Stimulated activated naive B cell treated with anti-CD40 and anti-IgM and Interleukin-4, amounts not matched to agents 10 μg/mL and 1 μg/mL and 100 μg/mL, for 72 hours (primary cell): ENCODE data around the gene BIN2.

ENCODE experiments used
- ATAC-seq, 2 donors: fragments of 150-1000 bp; cut with Tn5 transposase; replicated peaks; 2 replicates each; pipeline ENCODE4 v1.10.0; 2021; ENCODE audit warnings: moderate library complexity in 1 of 2
- DNase-seq: peaks from one replicate; pipeline ENCODE4 v3.0.0; 2021
- H3K27ac Mint-ChIP-seq: one replicate; pipeline ENCODE4 v1.8.0; 2022; ENCODE audit warnings: mild to moderate bottlenecking, mixed read lengths
- H3K27me3 Mint-ChIP-seq, 2 donors: one replicate each; pipeline ENCODE4 v1.8.0; 2022; ENCODE audit warnings: mixed read lengths in 2 of 2
- H3K36me3 Mint-ChIP-seq, 2 donors: one replicate each; pipeline ENCODE4 v1.8.0; 2022; ENCODE audit warnings: mixed read lengths in 2 of 2, mild to moderate bottlenecking in 1 of 2
- H3K4me1 Mint-ChIP-seq, 2 donors: one replicate each; pipeline ENCODE4 v1.8.0; 2022; ENCODE audit warnings: mixed read lengths in 2 of 2, mild to moderate bottlenecking in 1 of 2
- H3K4me3 Mint-ChIP-seq, 2 donors: one replicate each; pipeline ENCODE4 v1.8.0; 2022; ENCODE audit warnings: mild to moderate bottlenecking in 2 of 2, mixed read lengths in 2 of 2, moderate library complexity in 1 of 2
- H3K9me3 Mint-ChIP-seq, 2 donors: one replicate each; pipeline ENCODE4 v1.8.0; 2022; ENCODE audit warnings: mixed read lengths in 2 of 2, mild to moderate bottlenecking in 1 of 2

Gene BIN2

DNA sequence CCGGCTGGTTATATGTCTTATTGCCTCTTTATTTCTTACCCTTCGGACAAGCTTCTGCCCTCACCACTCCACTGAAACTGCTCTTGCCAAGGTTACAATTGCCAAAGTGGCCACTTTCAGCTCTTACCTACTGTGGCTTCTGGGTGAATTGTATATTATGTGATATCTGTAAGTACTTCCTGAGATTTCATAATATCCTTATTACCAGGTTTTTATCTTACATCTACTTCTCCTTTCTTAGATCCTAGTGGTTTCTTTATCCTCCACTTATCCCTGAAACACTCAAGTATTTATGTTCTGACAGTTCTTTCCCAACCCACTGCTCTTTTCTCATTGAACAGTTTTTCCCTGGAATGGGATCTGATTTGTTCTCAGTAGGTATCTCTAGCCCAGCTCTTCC lies 12.0 kb upstream of the BIN2 start:
- Mint-ChIP-seq H3K36me3 (no peaks in the 10 kb centered on the region), H3K4me1 (peaks cover 1 to 3% of the 10 kb centered on the region in 2 donors), H3K4me3 (no peak overlapping the region), H3K9me3 (no peaks in the 10 kb centered on the region), H3K27ac (no peak overlapping the region), H3K27me3 (peaks cover 0 to 13% of the 10 kb centered on the region in 2 donors)
- no peak for ATAC-seq
- no peak for DNase-seq

DNA sequence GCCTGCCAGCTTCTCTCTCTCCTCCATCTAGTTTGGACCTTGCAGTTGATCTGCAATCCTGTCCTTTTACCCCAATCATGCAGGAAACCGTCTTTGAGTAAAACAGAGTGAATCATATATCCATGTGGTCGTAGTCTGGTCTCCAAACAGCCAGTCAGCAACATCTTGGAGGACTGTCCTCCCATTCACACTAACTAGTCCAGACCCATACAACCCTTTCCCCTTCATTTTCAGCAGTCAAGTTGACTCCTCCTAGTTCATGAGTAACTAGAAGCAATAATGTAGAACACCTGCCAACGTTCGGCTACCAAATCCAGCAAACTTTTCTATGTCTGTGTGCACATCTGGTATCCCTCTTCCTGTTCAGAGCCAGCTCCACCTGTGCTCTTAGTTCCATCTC lies 10.8 kb upstream of the BIN2 start:
- Mint-ChIP-seq H3K9me3 (no peaks in the 10 kb centered on the region), H3K4me1 (peaks cover 5 to 6% of the 10 kb centered on the region in 2 donors), H3K27me3 (peaks cover 0 to 13% of the 10 kb centered on the region in 2 donors), H3K4me3 (no peak overlapping the region), H3K36me3 (no peaks in the 10 kb centered on the region), H3K27ac (no peak overlapping the region)
- DNase-seq, result no peak
- no peak for ATAC-seq

DNA sequence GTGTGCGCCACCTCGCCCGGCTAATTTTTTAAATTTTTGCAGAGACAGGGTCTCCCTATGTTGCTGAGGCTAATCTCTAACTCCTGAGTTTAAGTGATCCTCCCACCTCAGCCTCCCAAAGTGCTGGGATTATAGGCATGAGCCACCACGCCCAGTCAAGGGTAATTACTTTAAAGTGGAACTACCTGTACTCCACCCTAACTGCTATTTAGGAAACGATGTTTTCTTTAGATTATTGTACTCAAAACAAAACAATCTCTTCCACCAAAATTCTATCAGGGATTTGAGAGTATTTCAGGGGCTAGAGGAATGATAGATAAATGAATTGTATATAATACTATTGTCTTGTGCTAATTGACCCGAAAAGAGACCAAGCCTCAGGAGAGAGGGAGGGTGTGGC lies 9.6 kb upstream of the BIN2 start:
- Mint-ChIP-seq H3K4me3 (no peak overlapping the region), H3K27me3 (peaks cover 0 to 13% of the 10 kb centered on the region in 2 donors), H3K4me1 (peaks cover 12 to 15% of the 10 kb centered on the region in 2 donors), H3K27ac (no peak overlapping the region), H3K9me3 (no peaks in the 10 kb centered on the region), H3K36me3 (no peaks in the 10 kb centered on the region)
- ATAC-seq (no peak), DNase-seq (no peak)

DNA sequence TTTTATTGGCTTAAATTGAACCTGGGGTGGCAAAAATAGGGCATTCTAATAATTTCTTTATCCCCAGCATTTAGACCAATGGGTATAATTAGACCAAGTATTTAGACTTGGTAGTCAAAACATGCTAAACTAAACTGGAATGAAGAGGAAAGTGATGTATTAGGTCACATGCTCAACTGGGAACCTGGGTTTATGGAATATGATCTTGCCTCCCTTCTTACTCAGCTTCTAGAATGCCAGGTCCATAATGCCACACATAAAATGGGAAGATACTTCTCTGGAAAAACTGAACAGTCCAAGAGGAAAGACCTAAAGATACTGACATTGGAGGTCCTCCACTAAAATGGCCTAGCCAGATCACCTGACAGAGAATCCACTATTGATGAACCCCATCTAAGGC lies 6.2 kb upstream of the BIN2 start:
- Mint-ChIP-seq H3K36me3 (no peaks in the 10 kb centered on the region), H3K27ac (no peak overlapping the region), H3K4me1 (peaks cover 26 to 39% of the 10 kb centered on the region in 2 donors), H3K9me3 (no peaks in the 10 kb centered on the region), H3K4me3 (no peak overlapping the region), H3K27me3 (peaks cover 0 to 7% of the 10 kb centered on the region in 2 donors)
- DNase-seq (no peak), ATAC-seq (no peak)

- Mint-ChIP-seq H3K4me3 (no peak overlapping the region), H3K27ac (no peak overlapping the region), H3K36me3 (no peaks in the 10 kb centered on the region), H3K4me1 (peaks cover 28 to 44% of the 10 kb centered on the region in 2 donors), H3K9me3 (no peaks in the 10 kb centered on the region), H3K27me3 (peaks cover 0 to 3% of the 10 kb centered on the region in 2 donors)
- DNase-seq (no peak), ATAC-seq (no peak)
These were observed 5.8 kb upstream of the BIN2 start for GRCh38 chr12:51329742-51330141.

GRCh38 chr12:51328587-51328986 lies 4.6 kb upstream of the BIN2 start:
- no peak for DNase-seq
- no peak overlapping the region for H3K4me3 Mint-ChIP-seq
- no peak for ATAC-seq
- H3K27ac Mint-ChIP-seq, result no peak overlapping the region
- H3K36me3 Mint-ChIP-seq, result no peaks in the 10 kb centered on the region
- H3K4me1 Mint-ChIP-seq, result peaks cover 29 to 45% of the 10 kb centered on the region in 2 donors
- H3K27me3 Mint-ChIP-seq, result no peaks in the 10 kb centered on the region
- H3K9me3 Mint-ChIP-seq, result no peaks in the 10 kb centered on the region

GRCh38 chr12:51326698-51327439 lies 2.9 kb upstream of the BIN2 start:
- DNase-seq (peak; percentile 32), ATAC-seq (peak; percentile 64 to 66)
- H3K4me3 Mint-ChIP-seq, result peak overlapping the region; percentile 35 to 52
- H3K9me3 Mint-ChIP-seq, result no peaks in the 10 kb centered on the region
- peaks cover 42 to 61% of the 10 kb centered on the region in 2 donors for H3K4me1 Mint-ChIP-seq
- H3K27ac Mint-ChIP-seq, result peak overlapping the region; percentile 75
- no peaks in the 10 kb centered on the region for H3K27me3 Mint-ChIP-seq
- H3K36me3 Mint-ChIP-seq, result peaks cover 2 to 7% of the 10 kb centered on the region in 2 donors

DNA sequence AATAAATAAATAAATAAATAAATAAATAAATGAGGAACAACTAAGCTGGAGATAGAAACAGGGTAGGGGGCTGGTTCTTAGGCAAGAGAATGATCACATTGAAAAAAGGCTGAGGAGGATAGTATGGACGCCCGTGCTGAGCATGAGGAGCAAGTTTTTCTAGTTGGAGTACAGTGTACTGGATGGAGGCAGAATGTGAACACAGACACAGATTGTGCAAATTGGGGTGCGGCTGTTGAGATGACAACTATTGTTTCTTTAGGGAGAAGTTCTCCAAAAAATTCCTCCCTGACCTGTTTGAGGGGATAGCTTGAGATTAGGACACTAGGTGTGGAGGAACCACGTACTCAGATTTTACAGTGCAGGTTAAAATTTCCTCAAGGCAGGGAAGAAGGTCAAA lies 979 bp upstream of the BIN2 start:
- no peaks in the 10 kb centered on the region for H3K27me3 Mint-ChIP-seq
- H3K27ac Mint-ChIP-seq, result no peak overlapping the region
- peak overlapping the region in 1 of 2 donors; percentile 12 for H3K4me3 Mint-ChIP-seq
- H3K9me3 Mint-ChIP-seq, result no peaks in the 10 kb centered on the region
- DNase-seq (no peak), ATAC-seq (no peak)
- peaks cover 53 to 77% of the 10 kb centered on the region in 2 donors for H3K4me1 Mint-ChIP-seq
- peaks cover 2 to 12% of the 10 kb centered on the region in 2 donors for H3K36me3 Mint-ChIP-seq

DNA sequence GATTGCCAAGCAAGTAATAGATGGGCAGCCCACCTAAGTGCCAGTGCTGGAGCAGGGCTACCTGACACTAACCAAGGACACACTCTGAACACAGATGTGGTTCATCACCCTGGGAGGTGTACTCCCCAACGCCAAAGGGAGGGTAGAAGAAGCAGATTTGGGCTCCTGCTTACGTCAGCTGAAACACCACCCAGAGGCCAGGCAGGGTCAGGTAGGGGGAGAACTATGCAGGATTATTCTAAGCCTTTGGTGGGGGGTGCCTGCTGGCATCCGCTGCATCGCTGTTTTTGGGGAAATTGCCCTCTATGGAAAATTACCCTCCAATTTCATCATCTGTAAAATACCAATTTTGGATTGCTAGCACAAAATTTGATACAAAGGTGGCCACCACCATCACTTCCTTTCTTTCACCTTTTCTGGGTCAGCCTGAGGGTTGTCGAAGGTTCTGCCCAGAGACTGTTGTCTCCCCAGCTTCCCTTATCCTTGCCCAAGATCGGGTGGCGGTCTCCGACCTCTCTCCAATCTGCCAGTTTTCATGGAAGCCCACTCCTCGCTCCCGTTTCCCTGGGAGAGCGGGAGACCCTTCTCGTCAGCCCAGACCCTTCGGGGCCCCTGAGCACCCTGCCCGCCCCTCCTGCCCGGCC lies 535 bp downstream of the BIN2 start:
- ATAC-seq (peak; percentile 48), DNase-seq (peak; percentile 33)
- H3K4me1 Mint-ChIP-seq, result peaks cover 57 to 79% of the 10 kb centered on the region in 2 donors
- peaks cover 2 to 12% of the 10 kb centered on the region in 2 donors for H3K36me3 Mint-ChIP-seq
- H3K27ac Mint-ChIP-seq, result peak overlapping the region; percentile 94
- H3K4me3 Mint-ChIP-seq, result peak overlapping the region; percentile 85 to 87
- H3K27me3 Mint-ChIP-seq, result no peaks in the 10 kb centered on the region
- H3K9me3 Mint-ChIP-seq, result no peaks in the 10 kb centered on the region

DNA sequence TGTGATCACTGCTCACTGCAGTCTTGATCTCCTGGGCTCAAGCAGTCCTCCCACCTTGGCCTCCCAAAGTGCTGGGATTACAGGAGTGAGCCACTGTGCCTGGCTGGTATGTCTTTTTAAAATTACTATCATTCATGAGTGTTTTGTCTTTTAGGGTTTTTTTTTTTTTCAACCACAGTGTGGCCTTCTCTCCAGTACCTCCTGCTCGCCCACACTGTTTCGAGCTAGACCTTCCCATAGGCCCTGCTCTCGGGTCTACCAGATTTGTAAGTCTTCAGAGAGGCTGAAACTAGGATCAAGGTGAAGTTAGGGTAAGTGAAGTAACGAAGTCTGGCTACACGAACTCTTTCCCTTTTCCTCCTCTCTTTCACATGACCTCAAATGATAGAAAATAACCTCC lies 1.5 kb downstream of the BIN2 start:
- peak; percentile 41 to 48 for ATAC-seq

GRCh38 chr12:51321882-51322281 lies 2.1 kb downstream of the BIN2 start:
- peak overlapping the region; percentile 81 for H3K27ac Mint-ChIP-seq
- H3K4me3 Mint-ChIP-seq, result peak overlapping the region; percentile 14 to 36
- H3K27me3 Mint-ChIP-seq, result no peaks in the 10 kb centered on the region
- no peak for DNase-seq
- H3K36me3 Mint-ChIP-seq, result peaks cover 6 to 15% of the 10 kb centered on the region in 2 donors
- peaks cover 58 to 81% of the 10 kb centered on the region in 2 donors for H3K4me1 Mint-ChIP-seq
- H3K9me3 Mint-ChIP-seq, result peaks cover 0 to 2% of the 10 kb centered on the region in 2 donors
- no peak for ATAC-seq

More for the DNA sequence above, 1.5 kb downstream of the BIN2 start:
- no peak for DNase-seq
- peaks cover 62 to 87% of the 10 kb centered on the region in 2 donors for H3K4me1 Mint-ChIP-seq
- peak overlapping the region; percentile 94 for H3K27ac Mint-ChIP-seq
- H3K9me3 Mint-ChIP-seq, result peaks cover 0 to 2% of the 10 kb centered on the region in 2 donors
- peak overlapping the region; percentile 85 to 87 for H3K4me3 Mint-ChIP-seq
- H3K36me3 Mint-ChIP-seq, result peaks cover 6 to 15% of the 10 kb centered on the region in 2 donors
- no peaks in the 10 kb centered on the region for H3K27me3 Mint-ChIP-seq

DNA sequence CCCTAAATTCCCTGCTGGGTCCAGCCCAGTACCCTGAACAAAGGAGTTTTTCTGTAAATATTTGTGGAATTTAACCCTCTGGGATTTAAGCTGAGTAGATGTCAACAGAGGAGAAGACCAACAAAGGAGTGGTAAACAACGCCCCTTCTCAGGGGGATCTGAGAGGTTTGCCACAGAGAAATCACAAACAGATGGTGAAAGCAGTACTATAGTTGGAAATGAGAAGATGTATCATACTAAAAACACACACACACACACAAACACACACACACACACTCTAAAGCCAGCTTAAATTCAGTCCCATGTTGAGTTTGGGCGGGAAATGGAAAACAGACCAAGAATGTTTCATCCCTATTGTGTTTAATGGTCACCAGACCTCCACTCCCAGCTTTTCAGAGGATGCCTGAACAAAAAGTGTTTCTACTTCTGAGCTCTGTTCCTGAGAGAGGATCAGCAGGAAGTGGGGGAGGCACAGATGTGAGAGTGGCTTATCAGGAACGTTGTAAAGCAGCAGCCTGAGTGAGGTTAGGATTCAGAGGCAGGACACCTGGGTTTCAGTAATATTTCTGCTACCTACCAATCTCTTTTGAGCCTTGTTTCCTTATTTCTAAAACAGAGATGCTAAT lies 3.2 kb downstream of the BIN2 start:
- H3K4me1 Mint-ChIP-seq, result peaks cover 52 to 80% of the 10 kb centered on the region in 2 donors
- H3K4me3 Mint-ChIP-seq, result no peak overlapping the region
- H3K27ac Mint-ChIP-seq, result peak overlapping the region; percentile 67
- peaks cover 6 to 19% of the 10 kb centered on the region in 2 donors for H3K36me3 Mint-ChIP-seq
- no peak for ATAC-seq
- peaks cover 0 to 2% of the 10 kb centered on the region in 2 donors for H3K9me3 Mint-ChIP-seq
- H3K27me3 Mint-ChIP-seq, result no peaks in the 10 kb centered on the region
- DNase-seq, result no peak

DNA sequence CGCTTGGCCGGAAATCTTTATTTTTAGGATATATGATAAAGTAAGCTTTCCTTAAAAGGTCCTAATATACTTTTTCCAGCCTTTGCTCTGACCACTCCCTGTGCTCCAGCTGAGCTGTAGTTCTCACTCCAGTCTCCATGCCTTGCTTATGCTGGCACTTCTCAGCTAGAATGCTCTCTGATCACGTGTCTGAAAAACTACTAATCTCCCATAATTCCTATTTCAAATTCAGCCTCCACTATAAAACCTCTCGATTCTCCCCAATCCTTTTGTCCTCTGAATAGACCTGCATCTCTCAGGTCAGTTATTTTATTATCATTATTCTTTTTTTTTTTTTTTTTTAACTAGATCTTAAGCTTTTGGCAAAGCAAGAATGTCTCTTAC lies 3.7 kb downstream of the BIN2 start:
- Mint-ChIP-seq H3K4me3 (no peak overlapping the region), H3K36me3 (peaks cover 6 to 19% of the 10 kb centered on the region in 2 donors), H3K9me3 (peaks cover 0 to 2% of the 10 kb centered on the region in 2 donors), H3K4me1 (peaks cover 51 to 78% of the 10 kb centered on the region in 2 donors), H3K27ac (no peak overlapping the region), H3K27me3 (no peaks in the 10 kb centered on the region)
- DNase-seq, result no peak
- ATAC-seq, result no peak

DNA sequence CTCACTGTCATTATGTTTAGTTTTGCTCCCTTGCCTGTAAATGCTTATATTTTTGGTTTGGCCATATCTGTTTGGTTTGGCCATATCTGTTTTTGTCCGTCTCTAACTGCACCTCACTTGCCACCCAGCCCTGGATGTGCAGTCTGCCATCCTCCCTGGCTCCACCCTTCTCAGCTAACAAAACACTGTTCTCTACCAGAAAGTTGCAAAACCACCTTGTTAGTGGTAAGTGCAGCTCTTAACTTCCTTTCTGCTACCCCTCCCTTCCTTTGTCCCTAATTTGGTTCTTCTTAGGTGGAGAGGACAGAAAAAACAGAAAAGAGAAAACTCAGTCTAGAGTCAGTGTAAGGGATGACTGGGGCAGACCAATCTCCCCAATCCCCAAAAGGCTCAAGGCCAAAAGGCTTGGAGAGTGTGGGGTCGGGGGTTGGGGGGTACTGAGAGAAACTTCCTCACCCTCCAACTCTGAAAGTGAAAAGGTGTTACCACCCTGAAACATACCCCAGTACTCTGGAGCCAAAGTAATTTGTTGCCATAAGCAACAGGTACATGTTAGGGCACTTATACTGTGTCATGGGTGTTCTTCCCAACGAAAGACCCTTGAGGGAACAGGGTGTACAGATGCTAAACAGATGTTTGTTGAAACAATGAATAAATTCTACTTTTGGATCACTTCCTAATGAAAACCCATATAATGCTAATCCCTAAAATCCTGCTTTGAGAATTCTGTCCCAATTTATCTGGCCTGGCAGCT lies 5.0 kb downstream of the BIN2 start:
- peak in 1 of 2 donors; percentile 22 for ATAC-seq
- peaks cover 0 to 2% of the 10 kb centered on the region in 2 donors for H3K9me3 Mint-ChIP-seq
- DNase-seq, result no peak
- H3K4me1 Mint-ChIP-seq, result peaks cover 49 to 71% of the 10 kb centered on the region in 2 donors
- H3K4me3 Mint-ChIP-seq, result peak overlapping the region; percentile 2 to 22
- no peaks in the 10 kb centered on the region for H3K27me3 Mint-ChIP-seq
- H3K27ac Mint-ChIP-seq, result peak overlapping the region; percentile 85
- H3K36me3 Mint-ChIP-seq, result peaks cover 6 to 19% of the 10 kb centered on the region in 2 donors
